B cell (primary cell): Measurements from ENCODE around the gene SLC12A7.

Source experiments
- CTCF ChIP-seq: fragments of 200-600 bp; IDR thresholded peaks from one replicate; pipeline ENCODE4 v1.8.0; 2022; ENCODE audit warnings: antibody characterized with exemption, mild to moderate bottlenecking
- EZH2 ChIP-seq: IDR thresholded peaks from 2 replicates; pipeline ENCODE4 v1.6.1; 2012; ENCODE audit warnings: borderline replicate concordance, low read depth, mild to moderate bottlenecking, moderate library complexity, low read length; ENCODE audit not compliant: insufficient read depth, poor library complexity, severe bottlenecking

- no peak for TF ChIP-seq CTCF
- no peak for TF ChIP-seq EZH2
These were observed 38.4 kb downstream of the SLC12A7 start for GRCh38 chr5:1073239-1074102.
